Lower leg skin (tissue), 4 donors: ENCODE results near the gene TP73. TPM values are rescaled to one million over a fixed set of nuclear protein-coding genes. Genes with fewer than 3 reads are reported as not detected.

Source experiments
- DNase-seq, 2 donors: peaks; one replicate each; pipeline ENCODE4 v3.0.0-alpha.2; 2019; ENCODE audit warnings: low spot score in 2 of 2
- H3K4me3 ChIP-seq: fragments of 200-600 bp; sonication (generic); 2 replicates; pipeline ENCODE4 v1.5.1; 2017; ENCODE audit warnings: mild to moderate bottlenecking, low read depth; ENCODE audit not compliant: poor library complexity, severe bottlenecking
- POLR2A ChIP-seq, 2 donors: fragments of 450-650 bp; IDR thresholded peaks; one replicate each; pipeline ENCODE4 v1.6.1; 2016 to 2017; ENCODE audit warnings: antibody characterized with exemption in 2 of 2, mild to moderate bottlenecking in 1 of 2, moderate library complexity in 1 of 2
- whole genome bisulfite sequencing, 2 donors: methylation state at CpG; one replicate each; pipeline ENCODE4 v1.1.5; 2018; 5-methylcytosine and 5-hydroxymethylcytosine counted together
- intact Hi-C: fragments of 100-400 bp; cut with DNase I; formaldehyde crosslinking; loops from one replicate; pipeline ENCODE4 v1.15.0; 2023; ENCODE audit warnings: low total_unique reads
- total RNA-seq, 4 donors: library from RNA; depleted of rRNA; stranded (reverse); fragments of >200 nt; gene quantifications; one replicate each; pipeline ENCODE4 v1.1.0, GENCODE V29; 2016
- TF ChIP-seq, protein P1 (sequence below), 3 donors: fragments of 450-650 bp; IDR thresholded peaks; one replicate each; pipeline ENCODE4 v1.5.1; 2016; ENCODE audit warnings: antibody characterized with exemption in 3 of 3, mild to moderate bottlenecking in 3 of 3, moderate library complexity in 2 of 3

Gene TP73
- total RNA-seq, 4 donors from 2014 or later, result 5.8 to 23.6 (median 11.0) TPM

DNA sequence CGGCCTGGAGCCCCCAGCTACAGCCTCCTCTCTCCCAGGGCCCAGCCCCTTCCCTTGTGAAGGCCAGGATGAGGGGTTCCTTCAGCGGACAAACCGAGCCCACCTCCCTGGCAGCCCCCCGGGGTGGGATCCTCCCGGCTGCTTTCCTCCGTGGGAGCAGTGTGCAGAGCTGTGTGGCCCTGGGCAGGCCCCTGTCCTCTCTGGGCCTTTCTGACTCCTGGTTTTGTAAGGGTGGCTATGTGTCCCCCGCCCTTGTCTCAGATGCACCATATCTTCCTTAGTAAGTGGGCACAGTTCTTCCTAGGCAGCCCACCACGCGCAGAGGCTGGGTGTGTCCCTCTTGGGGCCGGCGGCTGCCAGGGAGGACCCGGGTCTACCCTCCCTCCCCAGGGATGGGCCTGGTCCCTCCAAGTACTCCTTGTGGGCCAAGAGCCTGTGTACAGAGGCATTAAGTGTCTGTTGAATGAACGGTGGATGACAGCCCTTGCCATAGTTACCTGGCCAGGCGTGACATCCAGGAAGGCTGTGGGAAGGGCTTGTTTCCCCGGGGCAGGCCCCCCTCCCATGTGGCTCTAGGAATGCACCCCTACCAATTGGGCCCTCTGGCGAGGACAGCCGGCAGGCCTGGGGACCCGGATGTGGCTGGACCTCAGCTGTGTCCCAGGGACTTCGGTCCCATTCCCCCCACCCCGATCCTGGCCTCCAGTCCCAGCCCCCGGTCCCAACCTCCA, 124.1 kb downstream of the TP73 start:
- intact Hi-C loops, result no loop called here
- TF ChIP-seq POLR2A (IDR thresholded peaks at IDR 0.05), result no peak
- TF ChIP-seq, protein P1, sequence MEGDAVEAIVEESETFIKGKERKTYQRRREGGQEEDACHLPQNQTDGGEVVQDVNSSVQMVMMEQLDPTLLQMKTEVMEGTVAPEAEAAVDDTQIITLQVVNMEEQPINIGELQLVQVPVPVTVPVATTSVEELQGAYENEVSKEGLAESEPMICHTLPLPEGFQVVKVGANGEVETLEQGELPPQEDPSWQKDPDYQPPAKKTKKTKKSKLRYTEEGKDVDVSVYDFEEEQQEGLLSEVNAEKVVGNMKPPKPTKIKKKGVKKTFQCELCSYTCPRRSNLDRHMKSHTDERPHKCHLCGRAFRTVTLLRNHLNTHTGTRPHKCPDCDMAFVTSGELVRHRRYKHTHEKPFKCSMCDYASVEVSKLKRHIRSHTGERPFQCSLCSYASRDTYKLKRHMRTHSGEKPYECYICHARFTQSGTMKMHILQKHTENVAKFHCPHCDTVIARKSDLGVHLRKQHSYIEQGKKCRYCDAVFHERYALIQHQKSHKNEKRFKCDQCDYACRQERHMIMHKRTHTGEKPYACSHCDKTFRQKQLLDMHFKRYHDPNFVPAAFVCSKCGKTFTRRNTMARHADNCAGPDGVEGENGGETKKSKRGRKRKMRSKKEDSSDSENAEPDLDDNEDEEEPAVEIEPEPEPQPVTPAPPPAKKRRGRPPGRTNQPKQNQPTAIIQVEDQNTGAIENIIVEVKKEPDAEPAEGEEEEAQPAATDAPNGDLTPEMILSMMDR (IDR thresholded peaks at IDR 0.05), result no peak
- WGBS, 2 donors, result 57 to 60% methylated on average over 20 of the region's 21 CpGs
- no peak overlapping the region for H3K4me3 ChIP-seq
- DNase-seq, result no peak

DNA sequence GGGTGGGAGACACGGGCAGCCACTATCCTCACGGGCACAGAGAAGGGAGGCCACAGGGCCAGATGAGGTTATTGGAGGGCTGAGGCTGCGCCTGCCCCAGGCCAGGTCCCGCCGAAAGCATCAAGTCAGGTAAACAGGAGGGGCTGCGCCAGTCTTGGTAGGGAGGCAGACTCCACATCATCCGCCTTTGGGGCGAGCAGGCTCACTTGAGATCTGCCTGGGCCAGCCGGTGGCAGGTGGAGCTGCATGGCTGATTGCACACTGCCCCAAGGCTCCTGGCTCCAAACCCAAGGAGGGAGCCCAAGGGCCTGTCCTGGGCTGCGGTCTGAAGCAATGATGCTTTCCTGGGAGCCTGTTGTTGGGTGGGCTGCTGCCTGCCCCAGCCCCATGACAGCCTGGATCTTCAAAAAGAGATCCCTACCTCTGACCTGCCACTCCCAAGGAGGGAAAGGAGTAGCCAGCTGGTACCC, 124.8 kb downstream of the TP73 start:
- intact Hi-C loops, result no loop called here
- TF ChIP-seq, protein P1 (IDR thresholded peaks at IDR 0.05), result no peak
- no peak for TF ChIP-seq POLR2A (IDR thresholded peaks at IDR 0.05)
- H3K4me3 ChIP-seq, result no peak overlapping the region
- DNase-seq, result no peak
- WGBS, 2 donors, result 60 to 90% methylated on average over 8 to 9 of the region's 10 CpGs

DNA sequence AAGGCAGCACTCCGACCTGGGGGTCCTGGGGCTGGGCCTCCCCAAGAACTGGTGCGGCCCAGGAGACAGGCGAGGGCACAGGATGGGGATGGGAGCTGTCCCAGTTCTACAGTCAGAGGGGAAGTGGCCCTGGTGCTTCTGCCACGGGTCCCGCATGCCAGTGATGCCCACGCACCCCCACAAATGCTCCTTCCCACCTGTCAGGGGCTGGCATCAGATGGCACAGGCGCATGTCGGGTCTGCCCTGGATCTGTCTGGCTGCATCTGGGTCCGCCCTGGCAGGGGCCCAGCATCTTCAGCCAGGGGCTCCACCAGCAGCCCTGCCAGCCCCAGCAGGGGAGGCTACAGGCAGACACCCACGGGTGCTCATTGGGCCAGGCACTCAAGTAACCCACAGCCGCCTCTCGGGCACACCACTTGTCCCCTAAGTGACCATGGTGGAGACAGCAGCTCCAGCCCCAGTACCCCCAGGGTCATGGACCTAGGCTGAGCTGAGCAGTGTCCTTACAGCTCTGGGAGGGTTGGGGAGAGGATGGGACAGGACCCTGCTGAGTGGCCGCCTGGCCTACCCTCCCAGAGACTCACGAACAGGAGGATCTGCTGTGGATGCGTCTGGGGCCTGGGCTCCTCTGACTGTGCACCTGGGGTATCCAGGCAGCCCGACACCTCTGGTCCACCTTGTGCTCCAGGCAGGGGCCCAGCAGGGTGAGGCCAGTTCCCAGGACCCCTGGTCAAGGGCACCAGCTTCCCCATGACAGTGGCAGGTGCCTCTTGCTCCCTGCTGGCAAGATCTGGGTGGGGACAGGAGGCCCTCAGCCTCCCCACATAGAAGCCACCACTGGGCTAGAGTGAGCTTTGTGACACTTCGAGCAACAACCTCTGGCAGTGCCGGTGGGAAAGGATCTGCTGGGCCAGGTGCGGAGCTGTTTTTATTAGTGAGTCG, 125.6 kb downstream of the TP73 start:
- no peak for TF ChIP-seq POLR2A (IDR thresholded peaks at IDR 0.05)
- TF ChIP-seq, protein P1 (IDR thresholded peaks at IDR 0.05), result no peak
- DNase-seq, result no peak
- WGBS, 2 donors, result 82 to 84% methylated on average over 18 to 20 of the region's 20 CpGs
- intact Hi-C loops, result no loop called here
- H3K4me3 ChIP-seq, result no peak overlapping the region

DNA sequence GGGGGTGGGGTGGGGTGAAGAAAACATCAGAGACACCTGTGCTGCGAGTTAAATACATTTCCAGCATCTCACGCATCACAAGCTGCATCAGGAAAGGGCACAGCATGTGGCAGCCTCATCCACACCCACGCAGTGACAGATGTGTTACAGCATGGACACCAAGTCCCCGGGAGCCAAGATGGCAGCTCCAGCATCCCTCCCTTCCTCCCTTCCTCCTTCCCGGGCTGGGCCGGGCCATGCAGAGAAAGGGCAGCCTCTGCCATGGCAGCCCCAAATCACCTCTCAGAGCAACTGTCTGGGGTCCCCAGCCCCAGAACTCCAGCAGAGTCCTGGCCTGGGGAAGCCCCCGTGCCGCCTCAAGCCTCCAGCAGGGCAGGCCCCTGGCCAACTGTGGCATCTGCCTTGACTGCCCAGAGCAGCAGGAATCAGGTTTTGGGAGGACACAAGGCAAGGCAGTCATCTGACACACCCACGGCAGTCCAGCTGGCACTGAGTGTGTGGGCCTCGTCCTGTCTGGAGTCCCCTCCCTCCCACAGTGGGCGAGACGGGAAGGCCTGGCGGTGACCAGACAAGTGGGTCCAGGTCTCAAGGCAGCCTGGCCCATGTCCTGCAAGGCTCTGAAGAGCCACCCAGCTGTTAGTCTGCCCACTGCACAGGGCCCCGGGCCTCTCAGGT, 126.4 kb downstream of the TP73 start:
- intact Hi-C loops, result no loop called here
- no peak overlapping the region for H3K4me3 ChIP-seq
- DNase-seq, result no peak
- WGBS, 2 donors, result 65 to 76% methylated on average over 10 to 12 of the region's 14 CpGs
- no peak for TF ChIP-seq POLR2A (IDR thresholded peaks at IDR 0.05)
- TF ChIP-seq, protein P1 (IDR thresholded peaks at IDR 0.05), result no peak

DNA sequence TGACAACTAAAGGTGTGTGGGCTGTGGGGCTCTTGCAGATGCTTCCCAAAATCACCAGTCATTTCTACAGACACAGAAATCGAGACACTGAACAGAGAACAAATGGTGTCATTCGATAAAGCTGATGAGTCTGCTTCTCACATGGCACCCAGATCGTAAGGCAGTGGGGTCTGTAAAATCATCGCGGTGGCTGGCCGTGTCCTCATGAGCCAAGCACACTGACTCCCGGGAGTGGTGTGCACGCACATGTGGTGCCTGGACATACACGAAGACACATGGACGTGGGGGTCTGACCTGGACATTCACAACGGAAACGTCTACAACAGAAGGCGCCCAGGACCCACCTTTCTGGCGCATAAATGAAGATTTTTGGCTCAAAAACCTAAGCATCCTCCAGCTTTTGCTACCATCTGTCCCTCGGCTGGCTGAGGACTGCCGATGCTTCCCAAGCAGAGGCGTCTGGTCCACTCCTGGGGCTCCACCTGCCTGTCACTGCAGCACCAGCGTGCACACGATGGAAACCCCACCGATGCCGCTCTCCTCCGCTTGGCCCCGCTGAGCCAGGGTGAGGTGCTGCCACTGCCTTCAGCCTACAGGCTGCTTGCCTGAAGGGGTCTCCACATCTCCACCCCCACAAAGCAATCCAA, 127.1 kb downstream of the TP73 start:
- no peak overlapping the region for H3K4me3 ChIP-seq
- TF ChIP-seq POLR2A (IDR thresholded peaks at IDR 0.05), result no peak
- TF ChIP-seq, protein P1 (IDR thresholded peaks at IDR 0.05), result no peak
- intact Hi-C loops, result no loop called here
- 85% methylated on average over 23 of the region's 23 CpGs for WGBS, 2 donors
- no peak for DNase-seq
